Upper lobe of right lung (tissue), 1 donor: ENCODE results near the gene SERPINB1. TPM values are rescaled to one million over a fixed set of nuclear protein-coding genes. Genes with fewer than 3 reads are reported as not detected.
"Not testable (repeated sequence)": the region's sequence is repeated elsewhere in the genome, so short reads cannot be mapped to it uniquely, and the experiment has no call there.

Experiments
- ATAC-seq: fragments of 200-7000 bp; cut with Tn5 transposase; one replicate; pipeline ENCODE4 v1.9.1; 2020; ENCODE audit warnings: mild to moderate bottlenecking, moderate library complexity
- DNase-seq: peaks from one replicate; pipeline ENCODE4 v3.0.0-alpha.2; 2020
- H3K27ac ChIP-seq: fragments of 200-600 bp; one replicate; pipeline ENCODE4 v1.8.0; 2022
- H3K27me3 ChIP-seq: fragments of 200-600 bp; one replicate; pipeline ENCODE4 v1.8.0; 2022; ENCODE audit warnings: mild to moderate bottlenecking
- H3K36me3 ChIP-seq: fragments of 200-600 bp; one replicate; pipeline ENCODE4 v1.8.0; 2022
- H3K4me1 ChIP-seq: fragments of 200-600 bp; one replicate; pipeline ENCODE4 v1.8.0; 2022
- H3K4me3 ChIP-seq: fragments of 200-600 bp; one replicate; pipeline ENCODE4 v1.8.0; 2022; ENCODE audit warnings: mild to moderate bottlenecking
- H3K9me3 ChIP-seq: fragments of 200-600 bp; one replicate; pipeline ENCODE4 v1.8.0; 2022
- intact Hi-C: fragments of 100-400 bp; cut with DNase I; formaldehyde crosslinking; loops from one replicate; pipeline ENCODE4 v1.11.0; 2022
- total RNA-seq: library from RNA; stranded (reverse); fragmentation: NEBNext Ultra II Directional; extraction: Animal tissue kit (Norgen Biotek cat#: 25700); gene quantifications from one replicate; pipeline ENCODE4 v1.2.1, GENCODE V29; 2021
- TF ChIP-seq, protein P1 (sequence below): fragments of 200-600 bp; IDR thresholded peaks from one replicate; pipeline ENCODE4 v1.8.0; 2022; ENCODE audit warnings: antibody characterized with exemption
- donor health status: DM: no; HTN: yes; CAD: no; lungs with severe emphysema.

SERPINB1 gene
- total RNA-seq, 1 donor from 2014 or later = 101 TPM

DNA sequence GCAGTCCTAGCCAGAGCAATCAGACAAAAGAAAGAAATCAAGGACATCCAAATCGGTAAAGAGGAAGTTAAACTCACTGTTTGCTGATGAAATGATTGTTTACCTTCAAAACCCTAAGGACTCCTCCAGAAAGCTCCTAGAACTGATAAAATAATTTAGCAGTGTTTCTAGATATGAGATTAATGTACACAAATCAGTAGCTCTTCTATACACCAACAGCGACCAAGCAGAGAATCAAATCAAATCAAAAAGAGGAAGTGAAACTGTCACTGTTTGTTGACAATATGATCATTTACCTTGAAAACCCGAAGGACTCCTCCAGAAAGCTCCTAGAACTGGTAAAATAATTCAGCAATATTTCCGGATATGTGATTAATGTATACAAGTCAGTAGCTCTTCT is 39.8 kb upstream of the SERPINB1 start:
- no peak overlapping the region for H3K27ac ChIP-seq
- H3K9me3 ChIP-seq = no peaks in the 10 kb centered on the region

DNA sequence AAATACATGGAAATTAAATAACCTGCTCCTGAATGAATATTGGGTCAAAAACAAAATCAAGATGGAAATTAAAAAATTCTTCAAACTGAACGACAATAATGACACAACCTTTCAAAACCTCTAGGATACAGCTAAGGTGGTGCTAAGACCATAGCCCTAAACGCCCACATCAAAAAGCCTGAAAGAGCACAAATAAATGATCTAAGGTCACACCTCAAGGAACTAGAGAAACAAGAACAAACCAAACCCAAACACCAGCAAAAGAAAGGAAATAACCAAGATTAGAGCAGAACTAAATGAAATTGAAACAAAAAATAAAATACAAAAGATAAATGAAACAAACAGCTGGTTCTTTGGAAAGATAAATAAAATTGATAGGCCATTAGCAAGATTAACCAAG is 38.5 kb upstream of the SERPINB1 start:
- intact Hi-C loops, H3K36me3 ChIP-seq, H3K27ac ChIP-seq, H3K27me3 ChIP-seq, ATAC-seq, H3K4me3 ChIP-seq, H3K9me3 ChIP-seq, DNase-seq: not testable (repeated sequence)
- H3K4me1 ChIP-seq = peaks cover 17% of the 10 kb centered on the region

More for the DNA sequence above, 39.8 kb upstream of the SERPINB1 start:
- Histone ChIP-seq H3K4me3 (no peak overlapping the region), H3K27me3 (no peaks in the 10 kb centered on the region), H3K4me1 (peaks cover 15% of the 10 kb centered on the region), H3K36me3 (no peaks in the 10 kb centered on the region)
- intact Hi-C loops = no loop called here
- TF ChIP-seq, protein P1, sequence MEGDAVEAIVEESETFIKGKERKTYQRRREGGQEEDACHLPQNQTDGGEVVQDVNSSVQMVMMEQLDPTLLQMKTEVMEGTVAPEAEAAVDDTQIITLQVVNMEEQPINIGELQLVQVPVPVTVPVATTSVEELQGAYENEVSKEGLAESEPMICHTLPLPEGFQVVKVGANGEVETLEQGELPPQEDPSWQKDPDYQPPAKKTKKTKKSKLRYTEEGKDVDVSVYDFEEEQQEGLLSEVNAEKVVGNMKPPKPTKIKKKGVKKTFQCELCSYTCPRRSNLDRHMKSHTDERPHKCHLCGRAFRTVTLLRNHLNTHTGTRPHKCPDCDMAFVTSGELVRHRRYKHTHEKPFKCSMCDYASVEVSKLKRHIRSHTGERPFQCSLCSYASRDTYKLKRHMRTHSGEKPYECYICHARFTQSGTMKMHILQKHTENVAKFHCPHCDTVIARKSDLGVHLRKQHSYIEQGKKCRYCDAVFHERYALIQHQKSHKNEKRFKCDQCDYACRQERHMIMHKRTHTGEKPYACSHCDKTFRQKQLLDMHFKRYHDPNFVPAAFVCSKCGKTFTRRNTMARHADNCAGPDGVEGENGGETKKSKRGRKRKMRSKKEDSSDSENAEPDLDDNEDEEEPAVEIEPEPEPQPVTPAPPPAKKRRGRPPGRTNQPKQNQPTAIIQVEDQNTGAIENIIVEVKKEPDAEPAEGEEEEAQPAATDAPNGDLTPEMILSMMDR = no peak
- ATAC-seq (no peak), DNase-seq (no peak)

DNA sequence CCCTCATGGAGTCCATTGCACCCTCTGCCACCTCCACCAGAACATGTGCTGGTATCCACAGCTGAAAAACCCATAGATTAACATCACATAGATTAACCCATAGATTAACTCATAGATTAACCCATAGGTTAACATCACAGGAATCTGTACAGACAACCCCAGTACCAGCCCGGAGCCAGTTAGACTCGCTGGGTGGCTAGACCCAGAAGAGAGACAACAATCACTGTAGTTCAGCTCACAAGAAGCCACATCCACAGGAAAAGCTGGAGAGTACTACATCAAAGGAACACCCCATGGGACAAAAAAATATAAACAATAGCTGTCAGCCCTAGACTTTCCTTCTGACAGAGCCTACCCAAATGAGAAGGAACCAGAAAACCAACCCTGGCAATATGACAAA is 36.3 kb upstream of the SERPINB1 start:
- TF ChIP-seq, protein P1 = no peak
- no peaks in the 10 kb centered on the region for H3K27me3 ChIP-seq
- intact Hi-C loops = no loop called here
- DNase-seq (no peak), ATAC-seq (no peak)
- H3K4me3 ChIP-seq = no peak overlapping the region
- no peaks in the 10 kb centered on the region for H3K36me3 ChIP-seq
- peaks cover 25% of the 10 kb centered on the region for H3K4me1 ChIP-seq
- no peaks in the 10 kb centered on the region for H3K9me3 ChIP-seq
- H3K27ac ChIP-seq = no peak overlapping the region

DNA sequence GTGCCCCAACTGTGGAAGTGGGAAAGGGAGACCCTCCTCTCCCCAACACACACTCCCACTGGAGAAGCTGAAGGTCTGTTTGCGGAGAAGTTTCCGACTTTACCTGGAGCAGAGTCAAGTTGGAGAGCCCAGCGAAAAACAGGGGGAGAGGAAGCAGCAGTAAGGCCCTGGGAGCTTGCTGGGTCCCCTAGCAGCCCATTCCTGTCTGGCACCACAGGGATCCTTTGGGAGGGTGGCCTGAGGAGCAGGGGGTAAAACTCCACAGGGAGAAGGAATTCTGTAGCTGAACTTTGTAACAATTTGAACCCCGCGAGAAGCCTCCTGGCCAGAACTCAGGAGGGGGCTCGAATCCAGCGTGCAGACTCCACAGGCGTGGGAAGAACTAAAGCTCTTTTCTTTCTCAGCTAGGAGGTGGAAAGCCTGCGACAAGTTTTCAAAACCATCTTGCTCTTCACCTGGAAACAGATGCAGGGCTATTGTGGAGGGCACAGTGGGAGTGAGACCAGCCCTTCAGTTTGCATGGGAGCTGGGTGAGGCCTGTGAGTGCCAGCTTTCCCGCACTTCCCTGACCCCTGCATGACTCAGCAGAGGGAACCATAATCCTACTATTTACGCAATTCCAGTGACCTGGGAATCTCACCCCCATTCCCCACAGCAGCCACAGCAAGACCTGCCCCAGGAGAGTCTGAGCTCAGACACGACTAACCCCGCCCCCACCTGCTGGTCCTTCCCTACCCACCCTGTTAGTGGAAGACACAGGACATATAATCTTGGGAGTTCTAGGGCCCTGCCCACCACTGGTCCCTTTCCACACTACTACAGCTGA is 35.6 kb upstream of the SERPINB1 start:
- Histone ChIP-seq H3K4me1 (peaks cover 25% of the 10 kb centered on the region), H3K4me3 (peak overlapping the region; percentile 66), H3K9me3 (no peaks in the 10 kb centered on the region), H3K27ac (peak overlapping the region; percentile 78), H3K27me3 (no peaks in the 10 kb centered on the region), H3K36me3 (no peaks in the 10 kb centered on the region)
- intact Hi-C loops = no loop called here
- ATAC-seq = no peak
- no peak for DNase-seq
- TF ChIP-seq, protein P1 = no peak

DNA sequence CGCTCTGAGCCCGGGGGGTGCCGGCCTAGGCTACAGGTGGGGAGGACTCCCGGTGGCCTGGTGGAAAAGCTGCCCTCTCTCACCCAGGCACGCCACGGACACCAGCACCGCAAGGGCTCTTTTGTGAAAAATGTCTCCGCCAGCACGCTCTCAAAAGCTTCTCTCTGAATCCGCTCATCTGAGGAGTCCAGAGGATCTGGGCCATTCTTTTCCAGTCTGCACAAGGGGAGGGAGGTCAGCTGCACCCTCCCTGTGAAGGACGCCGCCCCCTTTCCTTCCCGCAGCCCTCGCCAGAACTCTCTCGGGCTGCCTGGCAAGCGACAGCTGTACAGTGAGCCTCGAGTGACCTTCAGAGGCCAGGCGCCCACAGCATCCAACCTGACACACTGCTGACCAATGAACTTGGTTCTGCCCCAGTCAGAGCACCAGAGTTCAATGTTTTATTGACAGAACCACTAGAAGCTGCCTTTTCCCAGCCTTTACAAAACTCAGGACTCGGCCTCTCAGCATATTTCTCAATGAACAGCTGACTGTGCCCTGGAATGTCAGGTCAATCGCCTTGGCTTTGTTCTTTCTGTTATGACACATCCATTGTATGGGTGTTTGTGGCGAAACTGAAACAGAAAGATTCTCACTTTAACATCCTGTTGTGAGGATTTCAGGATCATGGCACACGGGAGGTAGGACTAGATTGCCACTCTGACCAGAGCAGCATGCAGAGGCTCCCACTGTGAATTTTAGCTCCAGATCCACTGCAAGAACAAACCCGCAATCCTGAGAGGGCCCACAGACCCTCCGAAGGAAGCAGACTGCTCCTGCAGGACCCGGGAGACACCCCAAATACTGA is 34.8 kb upstream of the SERPINB1 start:
- DNase-seq = peak; percentile 86
- no peaks in the 10 kb centered on the region for H3K27me3 ChIP-seq
- H3K9me3 ChIP-seq = no peaks in the 10 kb centered on the region
- intact Hi-C loops = no loop called here
- peak overlapping the region; percentile 66 for H3K4me3 ChIP-seq
- H3K27ac ChIP-seq = peak overlapping the region; percentile 78
- no peaks in the 10 kb centered on the region for H3K36me3 ChIP-seq
- TF ChIP-seq, protein P1 = no peak
- H3K4me1 ChIP-seq = peaks cover 25% of the 10 kb centered on the region
- ATAC-seq = peak; percentile 92
